Measurements from ENCODE around the gene SLC12A8.

Gene SLC12A8, protein sequence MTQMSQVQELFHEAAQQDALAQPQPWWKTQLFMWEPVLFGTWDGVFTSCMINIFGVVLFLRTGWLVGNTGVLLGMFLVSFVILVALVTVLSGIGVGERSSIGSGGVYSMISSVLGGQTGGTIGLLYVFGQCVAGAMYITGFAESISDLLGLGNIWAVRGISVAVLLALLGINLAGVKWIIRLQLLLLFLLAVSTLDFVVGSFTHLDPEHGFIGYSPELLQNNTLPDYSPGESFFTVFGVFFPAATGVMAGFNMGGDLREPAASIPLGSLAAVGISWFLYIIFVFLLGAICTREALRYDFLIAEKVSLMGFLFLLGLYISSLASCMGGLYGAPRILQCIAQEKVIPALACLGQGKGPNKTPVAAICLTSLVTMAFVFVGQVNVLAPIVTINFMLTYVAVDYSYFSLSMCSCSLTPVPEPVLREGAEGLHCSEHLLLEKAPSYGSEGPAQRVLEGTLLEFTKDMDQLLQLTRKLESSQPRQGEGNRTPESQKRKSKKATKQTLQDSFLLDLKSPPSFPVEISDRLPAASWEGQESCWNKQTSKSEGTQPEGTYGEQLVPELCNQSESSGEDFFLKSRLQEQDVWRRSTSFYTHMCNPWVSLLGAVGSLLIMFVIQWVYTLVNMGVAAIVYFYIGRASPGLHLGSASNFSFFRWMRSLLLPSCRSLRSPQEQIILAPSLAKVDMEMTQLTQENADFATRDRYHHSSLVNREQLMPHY

DNA sequence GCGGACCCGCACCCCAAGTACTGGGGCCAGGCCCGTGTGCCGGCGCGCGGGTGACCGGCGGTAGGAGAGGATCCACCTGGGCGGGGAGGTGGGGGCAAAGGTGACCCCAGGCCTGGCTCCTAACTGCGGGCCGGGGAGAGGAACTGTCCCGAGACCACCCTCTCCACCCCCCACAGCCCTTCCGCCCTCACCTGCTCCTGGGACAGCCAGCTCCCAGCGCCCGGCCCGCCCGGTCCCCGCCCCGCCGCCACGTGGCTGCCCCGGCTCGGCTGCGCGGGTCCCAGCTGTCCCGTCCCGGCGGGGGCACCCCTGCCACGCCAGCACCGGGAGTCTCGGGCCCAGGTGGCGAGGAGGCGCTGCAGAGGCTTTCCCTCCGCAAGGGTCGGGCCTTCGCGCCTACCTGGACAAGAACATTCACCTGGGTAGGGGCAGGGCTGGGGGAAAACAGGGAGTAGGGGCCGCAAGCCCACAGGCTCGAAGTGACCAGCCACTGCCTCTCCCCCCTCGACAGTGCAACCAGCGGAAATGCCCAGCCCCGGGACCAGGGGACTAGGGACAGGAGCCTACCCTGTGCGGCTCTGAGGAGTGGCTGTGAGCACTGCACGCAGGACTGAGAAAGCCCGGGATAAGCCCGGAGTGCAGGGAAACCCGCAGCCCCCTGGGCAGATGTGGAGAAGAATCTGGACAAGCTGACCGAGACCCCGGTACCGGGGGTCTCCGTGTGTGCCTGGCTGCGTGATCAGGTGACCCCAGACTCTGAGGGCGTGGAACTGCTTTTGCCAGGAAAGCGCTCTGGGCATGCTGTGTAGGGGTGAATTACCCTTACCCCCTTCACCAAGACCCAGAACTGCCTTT is at the start of gene SLC12A8:
Gene SLC12A8 (minus strand): TSS at position 240 of the 855 bp plus-strand sequence. CDS start 1,399 bp downstream, outside the sequence.
- no peak for DNase-seq

DNA sequence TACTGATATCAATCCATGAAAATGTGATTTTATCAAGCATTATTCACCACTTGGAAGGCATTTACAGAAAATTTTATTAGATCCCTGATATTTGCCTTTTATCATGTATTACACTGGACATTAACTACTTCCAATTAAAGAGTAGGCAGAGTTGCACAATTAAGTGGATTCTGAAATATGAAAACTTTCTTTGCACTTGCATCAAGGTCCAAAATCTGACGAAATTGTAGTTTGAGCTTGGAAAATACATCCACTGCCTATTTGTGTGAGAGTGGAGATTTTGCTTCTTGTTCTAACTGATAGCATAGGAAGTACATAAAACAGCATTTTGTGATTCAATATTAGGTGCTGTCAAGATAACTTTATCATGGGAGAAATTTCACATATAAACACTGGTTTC is 49.6 kb upstream of the SLC12A8 start:
- DNase-seq = no peak

DNA sequence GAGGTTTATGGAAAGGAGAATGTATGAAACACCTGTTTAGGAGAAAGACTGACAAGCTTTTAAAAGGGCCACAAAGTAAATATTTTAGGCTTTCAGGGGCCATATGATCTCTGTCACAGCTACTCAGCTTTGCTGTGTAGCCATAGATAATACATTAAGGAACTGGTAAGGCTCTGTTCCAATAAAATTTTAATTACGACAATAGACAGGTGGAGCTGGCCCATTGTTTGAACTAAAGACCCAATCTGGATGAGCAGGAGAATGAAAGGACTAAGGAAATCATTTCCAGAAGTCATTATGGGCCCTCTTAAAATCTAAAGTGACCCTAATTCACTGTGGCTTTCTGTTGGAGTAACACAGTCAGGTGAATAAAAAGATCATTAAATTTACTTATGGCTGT is 48.5 kb upstream of the SLC12A8 start:
- no peak for DNase-seq

DNA sequence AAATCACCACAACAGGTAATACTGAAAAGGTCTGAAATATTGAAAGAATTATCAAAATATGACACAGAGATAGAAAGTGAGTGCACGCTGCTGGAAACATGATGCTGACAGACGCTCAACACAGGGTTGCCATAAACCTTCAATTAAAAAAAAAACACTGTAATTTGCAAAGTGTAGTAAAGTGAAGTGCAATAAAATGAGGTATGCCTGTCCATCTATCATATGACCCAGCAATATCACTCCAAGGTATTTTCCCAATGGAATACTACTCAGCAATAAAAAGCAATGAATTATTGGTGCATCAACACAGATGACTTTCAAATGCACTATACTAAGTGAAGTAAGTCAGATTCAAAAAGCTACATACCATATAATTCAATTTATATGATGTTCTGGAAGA is 47.6 kb upstream of the SLC12A8 start:
- no peak for DNase-seq

DNA sequence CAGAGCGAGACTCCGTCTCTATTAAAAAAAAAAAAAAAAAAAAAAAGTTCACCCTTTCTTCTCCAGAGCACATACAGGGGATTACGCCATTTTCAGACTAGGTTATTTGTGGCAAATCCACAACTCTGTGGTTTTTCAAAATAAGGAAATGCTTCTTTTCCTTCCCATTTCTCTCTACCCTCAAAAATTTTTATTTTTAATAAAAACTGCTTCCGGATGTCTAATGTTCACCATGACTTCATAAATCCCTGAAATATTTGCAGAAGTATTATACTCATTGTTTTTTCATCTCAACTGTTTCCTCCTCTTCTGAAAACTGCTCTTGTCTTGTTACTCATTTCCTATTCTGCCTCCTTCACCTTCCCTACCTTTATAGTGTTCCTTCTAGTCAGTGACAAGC is 45.0 kb upstream of the SLC12A8 start:
- DNase-seq = no peak

DNA sequence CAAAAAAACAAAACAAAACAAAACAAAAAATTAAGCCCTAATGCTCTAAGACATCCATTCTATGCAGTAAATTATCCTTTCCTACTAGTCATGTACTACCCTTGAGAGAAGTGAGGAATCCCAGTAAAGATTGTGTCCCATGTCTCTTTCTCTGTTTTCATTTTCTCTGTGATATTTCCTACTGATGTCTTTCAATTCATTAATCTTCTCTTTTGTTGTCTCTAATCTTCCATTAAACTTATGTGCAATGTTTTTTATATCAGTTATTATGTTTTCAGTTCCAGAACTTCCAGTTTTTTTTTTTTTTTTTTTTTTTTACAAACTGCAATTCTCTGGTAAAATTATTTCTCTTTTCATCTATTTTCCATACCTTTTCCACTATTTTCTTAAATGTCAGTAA is 44.1 kb upstream of the SLC12A8 start:
- no peak for DNase-seq

DNA sequence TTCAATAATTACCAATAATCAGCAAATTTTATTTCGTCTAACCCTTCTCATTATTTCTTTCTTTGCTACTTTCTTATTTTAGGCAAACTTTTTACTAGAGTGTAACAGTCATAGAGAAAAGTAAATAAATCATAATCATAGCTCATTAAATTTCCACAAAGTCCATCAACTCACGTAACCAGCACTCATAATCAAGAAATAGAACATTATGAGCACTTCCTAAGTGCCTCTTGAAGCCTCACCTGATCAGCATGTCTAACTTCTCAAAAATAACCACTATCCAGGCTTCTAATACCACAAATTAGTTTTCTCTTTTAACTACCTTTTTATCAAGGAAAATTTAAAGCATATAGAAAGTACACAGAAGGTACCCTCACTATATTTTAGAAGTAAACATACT is 38.4 kb upstream of the SLC12A8 start:
- DNase-seq = no peak

DNA sequence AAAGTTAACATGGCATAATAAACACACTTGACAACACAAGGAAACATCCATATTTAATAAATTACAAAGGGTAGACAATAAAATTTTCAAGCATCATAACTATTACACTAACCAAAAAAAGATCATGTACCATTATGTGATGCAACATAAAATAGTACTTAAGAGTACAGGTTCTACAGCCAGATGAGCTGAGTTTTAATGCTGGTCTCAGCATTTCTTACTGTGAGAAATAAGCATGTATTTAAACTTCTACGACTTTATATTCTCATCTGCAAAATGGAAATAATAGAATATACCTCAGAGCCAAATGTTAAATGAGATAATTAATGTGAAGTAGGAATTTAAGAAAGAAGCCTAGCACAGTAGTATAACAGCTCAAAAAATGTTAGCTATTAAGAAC is 33.7 kb upstream of the SLC12A8 start:
- no peak for DNase-seq

DNA sequence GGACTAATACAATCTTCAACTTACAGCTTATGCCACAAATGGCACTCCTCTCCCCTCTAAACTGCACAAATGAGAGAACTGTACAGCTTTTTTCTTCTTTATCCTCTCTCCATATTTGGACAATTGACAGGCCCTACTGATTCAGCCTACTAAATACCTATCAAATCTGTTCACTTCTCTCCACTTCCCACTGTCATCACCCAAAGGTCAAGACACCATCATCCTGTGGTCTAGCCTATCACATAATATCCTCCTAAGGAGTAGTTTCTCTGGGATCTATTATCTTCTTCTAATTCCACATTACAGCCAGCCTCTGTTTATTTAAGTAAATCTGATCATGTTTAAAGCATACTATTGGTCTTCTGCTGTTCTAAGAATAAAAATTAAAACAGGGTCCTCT is 33.0 kb upstream of the SLC12A8 start:
- no peak for DNase-seq

DNA sequence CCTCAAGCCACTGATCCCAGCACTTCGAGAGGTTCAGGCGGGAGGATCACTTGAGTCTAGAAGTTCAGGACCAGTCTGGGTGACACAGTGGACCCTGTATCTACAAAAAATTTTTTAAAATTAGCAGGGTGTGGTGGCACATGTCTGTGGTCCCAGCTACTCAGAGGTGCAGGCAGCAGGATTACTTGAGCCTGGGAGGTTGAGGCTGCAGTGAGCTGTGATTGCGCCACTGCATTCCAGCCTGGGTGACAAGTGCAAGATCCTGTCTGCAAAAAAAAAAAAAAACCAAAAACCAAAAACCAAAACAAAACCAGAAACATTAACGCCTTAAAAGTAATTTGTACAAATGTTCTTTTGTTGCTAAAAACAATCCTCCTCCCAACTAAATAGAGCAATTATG is 27.9 kb upstream of the SLC12A8 start:
- no peak for DNase-seq

DNA sequence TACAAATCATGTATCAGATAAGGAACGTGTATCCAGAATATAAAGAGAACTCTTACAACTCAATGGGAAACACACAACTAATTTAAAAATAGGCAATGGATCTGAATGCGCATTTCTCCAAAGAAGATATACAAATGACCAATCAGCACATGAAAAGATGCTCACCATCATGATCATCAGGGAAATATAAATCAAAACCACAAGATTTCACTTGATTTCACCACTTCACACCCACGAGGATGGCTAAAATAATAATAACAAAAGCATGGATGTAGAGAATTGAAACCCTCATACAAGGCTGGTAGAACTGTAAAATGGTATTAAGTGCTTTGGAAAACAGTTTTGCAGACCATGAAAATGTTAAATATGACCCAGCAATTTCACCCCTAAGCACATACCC is 26.7 kb upstream of the SLC12A8 start:
- DNase-seq = no peak

DNA sequence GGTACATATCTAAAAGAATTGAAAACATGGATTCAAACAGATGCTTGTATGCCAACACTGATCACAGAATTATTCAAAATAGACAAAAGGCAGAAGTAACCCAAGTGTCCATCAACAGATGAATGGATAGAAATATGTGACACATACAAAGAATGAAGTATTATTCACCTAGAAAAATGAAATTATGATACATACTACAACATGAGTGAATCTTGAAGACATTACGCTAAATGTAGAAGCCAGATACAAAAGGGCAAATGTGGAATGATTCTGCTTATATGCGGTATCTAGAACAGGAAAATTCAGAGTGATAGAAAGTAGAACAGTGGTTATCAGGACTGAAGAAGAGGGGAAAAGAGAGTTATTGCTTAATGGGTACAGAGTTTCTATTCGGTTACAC is 26.2 kb upstream of the SLC12A8 start:
- no peak for DNase-seq

DNA sequence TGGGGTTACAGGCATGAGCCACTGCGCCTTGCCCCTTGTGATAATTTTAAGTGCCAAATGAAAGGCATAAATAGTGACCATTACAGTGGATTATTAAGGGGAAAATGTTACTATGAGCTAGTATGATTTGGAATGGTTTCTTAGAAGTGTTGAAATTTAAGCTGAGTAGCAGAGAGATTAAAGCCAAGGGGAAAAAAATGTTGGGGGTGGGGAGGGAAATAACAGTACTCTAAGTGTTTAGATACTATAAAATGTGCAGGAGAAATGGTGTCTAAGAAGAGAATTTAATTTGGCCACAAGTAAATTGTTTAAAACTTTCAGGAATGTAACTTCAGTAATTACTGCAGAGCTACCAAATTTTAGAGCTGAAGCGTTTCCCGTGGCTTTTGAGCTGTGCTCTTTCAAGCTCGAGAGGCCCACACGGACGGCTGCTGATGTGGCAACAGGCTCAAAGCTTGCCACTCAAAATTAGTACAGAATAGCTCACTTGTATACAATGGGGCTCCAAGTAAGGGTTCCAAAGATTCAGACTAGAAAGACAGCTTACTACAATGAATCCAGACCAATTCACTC is 23.9 kb upstream of the SLC12A8 start:
- DNase-seq = no peak

DNA sequence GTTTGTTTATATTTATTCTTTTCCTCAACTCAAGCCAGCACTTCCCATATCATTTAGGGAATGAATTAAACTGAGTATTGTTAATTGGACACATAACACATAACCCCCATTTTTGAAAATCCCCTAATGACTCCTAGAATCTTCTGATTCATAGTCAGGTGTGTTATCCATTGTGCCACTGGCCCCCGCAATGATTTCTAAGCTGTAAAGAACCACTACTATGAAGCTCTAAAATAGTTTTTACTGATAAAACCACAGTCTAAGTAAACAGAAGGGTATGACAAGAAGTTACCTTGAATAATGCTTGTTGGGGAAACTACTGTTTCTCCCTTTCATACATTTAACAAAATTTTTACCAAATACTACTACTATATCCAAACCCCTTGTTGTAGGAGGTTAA is 22.3 kb upstream of the SLC12A8 start:
- DNase-seq = no peak

DNA sequence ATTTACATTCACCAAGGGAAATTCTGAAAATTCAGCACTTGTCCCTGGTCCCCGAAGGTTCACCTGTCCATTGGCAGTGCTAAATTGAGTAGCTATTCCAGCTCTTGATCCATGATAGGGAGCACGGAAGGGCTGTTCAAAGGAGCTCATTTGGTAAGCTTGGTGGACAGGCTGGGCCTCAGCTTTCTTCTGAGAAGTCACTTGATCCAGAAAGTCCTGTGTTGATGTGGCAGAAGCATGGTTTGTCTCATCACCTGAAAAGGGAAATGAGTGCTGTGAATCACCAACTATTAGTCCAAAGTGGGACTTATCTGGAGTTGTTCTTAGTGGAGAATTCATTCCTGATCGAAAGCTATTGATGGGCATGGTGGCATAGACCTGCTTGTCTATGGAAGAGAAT is 19.9 kb upstream of the SLC12A8 start:
- no peak for DNase-seq

DNA sequence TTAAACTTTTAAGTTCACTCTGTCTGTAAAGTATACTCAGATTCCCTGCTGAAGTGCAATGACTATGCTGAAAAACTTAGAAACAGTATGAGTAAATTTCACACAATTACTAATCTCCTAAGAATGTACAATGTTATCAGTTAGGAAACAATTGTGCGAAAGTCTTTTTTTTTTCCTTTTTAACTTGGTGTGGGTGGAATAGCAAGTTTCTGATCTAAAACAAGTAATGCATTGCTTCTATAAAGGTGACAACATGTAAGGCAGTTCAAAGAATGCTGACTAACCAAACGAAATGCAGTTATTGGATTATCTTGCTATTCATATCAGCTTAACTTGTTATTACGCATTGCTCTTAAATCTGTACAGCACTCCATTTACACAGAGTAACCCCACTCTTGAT is 19.3 kb upstream of the SLC12A8 start:
- DNase-seq = no peak

DNA sequence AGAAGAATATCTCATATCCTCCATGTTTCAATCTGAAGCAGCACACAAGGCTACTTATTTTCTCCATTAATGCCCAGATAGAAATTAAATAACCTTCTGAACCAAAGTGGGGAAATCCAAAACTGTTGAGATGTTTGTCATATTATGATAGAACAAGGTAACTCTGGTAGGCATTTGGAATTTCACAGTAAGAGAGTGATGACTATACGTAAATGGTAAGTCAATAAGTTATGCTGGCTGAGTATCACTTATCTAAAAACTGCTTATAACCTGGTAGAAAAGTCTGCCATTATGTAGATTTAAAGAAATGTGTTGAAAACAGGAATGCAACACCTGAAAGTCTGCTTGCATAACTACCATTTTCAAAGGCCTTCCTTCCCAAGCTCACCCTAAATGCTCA is 17.2 kb upstream of the SLC12A8 start:
- DNase-seq = no peak

DNA sequence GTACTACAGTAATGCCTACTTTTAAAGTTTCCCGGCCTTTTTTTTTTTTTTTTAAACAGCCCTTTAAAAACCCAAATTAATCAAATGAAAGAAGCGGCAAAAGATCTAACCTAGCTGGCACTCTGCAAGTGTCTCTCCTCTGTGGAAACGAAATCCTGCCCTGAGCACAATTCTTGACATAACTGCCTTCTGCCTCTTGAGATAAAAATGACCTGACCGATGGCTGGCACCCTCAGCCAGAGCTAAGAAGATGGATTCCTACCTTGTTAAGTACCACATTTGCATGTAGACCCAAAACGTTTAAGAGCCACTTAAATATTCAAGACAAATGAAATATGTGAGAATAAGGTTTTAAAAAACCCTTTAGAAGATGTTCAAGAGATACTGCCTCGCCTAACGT is 16.6 kb upstream of the SLC12A8 start:
- no peak for DNase-seq

DNA sequence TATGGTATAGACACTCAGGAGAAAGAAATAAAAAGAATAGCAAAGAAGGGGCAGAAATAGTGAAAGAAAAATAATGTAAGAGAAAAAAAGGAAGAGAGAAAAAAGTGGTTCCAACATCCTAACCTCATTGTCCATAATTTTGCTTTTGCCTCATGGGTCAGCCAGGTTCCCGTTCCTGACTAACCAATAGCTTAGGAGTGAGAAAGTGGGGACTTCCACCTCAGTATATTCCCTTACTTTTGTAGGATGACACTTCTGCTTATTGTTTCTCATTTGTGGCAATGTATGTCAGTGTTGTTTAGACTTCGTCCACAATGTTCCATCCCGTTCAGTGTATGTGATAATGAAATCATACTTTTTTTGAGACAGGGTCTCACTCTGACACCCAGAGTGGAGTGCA is 9.3 kb upstream of the SLC12A8 start:
- no peak for DNase-seq

DNA sequence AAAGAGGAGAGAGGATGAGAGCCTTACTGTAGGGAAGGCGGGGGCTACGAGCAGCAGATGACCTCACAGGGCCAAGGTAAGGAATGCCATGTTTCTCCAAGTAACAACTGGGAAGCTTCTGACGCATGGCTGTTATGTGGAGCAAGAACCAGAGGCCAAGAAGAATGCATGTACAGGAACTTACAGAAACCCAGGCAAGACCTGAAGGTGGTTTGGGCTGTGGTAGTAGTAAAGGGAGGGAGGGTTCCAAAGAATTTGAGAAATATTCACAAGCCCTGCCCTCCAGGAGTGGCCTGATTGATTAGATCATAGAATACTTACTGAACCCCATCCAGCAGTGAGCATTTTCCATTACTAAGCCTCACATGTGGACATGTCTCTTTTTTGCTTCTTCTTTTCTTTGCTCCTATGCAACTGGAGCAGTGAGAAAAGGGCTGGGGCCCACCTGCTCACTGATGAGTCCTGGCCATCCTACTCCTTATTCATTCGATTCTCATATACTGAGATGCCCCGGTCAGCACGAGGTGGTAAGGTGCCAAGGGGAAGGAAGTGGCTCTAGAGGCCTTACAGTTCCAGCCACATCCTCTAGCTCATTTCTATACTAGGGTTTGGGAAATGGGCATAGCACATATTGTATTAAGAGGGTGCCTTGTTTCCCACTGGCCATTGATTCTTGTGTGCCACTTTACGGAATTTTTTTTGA is 8.3 kb upstream of the SLC12A8 start:
- no peak for DNase-seq

DNA sequence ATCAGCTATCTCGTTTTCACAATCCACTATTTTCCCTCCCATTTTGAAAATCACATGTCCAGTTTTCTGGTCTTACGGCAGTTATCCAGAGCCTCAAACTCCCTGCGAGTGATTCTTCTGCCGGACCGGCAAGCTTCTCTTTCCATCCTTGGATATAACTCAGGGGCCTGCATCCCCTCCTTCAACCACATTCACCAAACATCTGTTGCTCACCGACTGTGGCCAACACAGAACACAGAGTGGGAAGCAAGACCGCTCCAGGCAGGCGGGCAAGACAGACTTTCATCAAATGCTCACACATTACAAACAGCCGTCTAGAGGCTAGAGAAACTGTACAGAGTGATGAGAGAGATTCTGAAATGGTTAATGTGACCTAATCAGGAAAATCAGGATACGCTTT is 7.6 kb upstream of the SLC12A8 start:
- DNase-seq = no peak

DNA sequence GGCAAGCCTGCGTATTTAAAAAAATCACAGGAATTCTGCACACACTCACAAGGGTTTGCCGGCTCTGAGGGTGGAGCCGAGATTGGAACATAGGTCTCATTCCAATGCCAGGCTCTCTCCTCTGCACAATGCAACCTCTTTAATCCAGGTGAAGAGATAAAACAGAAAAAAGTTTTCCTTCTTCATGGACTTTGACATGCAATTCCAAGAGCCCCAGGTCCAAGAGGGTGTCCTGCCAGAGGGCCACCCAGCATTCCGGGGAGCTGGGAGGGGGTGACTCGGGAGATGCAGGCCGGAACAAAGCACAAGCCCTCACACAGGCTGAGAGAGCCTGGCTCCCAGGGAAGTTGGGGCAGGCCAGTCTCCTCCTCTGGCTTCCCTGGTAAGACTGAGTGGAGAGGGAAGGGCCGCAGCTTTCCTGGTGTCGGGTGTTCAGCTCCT is 6.7 kb upstream of the SLC12A8 start:
- DNase-seq = no peak

DNA sequence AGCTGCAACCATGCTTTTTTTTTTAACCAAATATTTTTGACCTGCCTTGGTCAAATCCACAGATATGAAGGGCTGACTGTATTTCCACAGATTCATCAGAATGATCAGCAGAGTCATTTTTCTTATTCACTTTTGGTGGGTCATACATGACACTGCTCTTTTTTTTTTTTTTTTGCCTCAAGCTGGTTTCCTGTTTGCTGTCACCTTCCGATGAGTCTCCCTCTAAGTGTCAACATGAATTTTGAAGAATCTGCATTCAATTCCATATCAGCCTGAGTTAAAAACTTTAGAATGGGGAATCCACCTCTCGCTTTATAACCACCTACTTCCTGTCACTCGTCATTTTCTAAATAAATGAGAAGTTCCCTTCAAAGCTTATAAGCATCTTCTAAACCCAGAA is 2.2 kb upstream of the SLC12A8 start:
- no peak for DNase-seq

Data from GOT3 (cell line).